Suprapubic skin (tissue), 3 donors: ENCODE data around the gene MATK.

Experiments used
- POLR2A ChIP-seq, 2 donors: fragments of 450-650 bp; IDR thresholded peaks; one replicate each; pipeline ENCODE4 v1.6.1; 2017; ENCODE audit warnings: antibody characterized with exemption in 2 of 2, mild to moderate bottlenecking in 2 of 2, moderate library complexity in 2 of 2
- TF ChIP-seq, protein P1 (sequence below), 2 donors: fragments of 200-600 bp in 1 of 2; fragments of 450-650 bp in 1 of 2; sonication (generic) in 1 of 2; IDR thresholded peaks; one replicate each; pipeline ENCODE4 v1.5.1; 2016 to 2019; ENCODE audit warnings: antibody characterized with exemption in 2 of 2, mild to moderate bottlenecking in 1 of 2, moderate library complexity in 1 of 2

- TF ChIP-seq, protein P1, sequence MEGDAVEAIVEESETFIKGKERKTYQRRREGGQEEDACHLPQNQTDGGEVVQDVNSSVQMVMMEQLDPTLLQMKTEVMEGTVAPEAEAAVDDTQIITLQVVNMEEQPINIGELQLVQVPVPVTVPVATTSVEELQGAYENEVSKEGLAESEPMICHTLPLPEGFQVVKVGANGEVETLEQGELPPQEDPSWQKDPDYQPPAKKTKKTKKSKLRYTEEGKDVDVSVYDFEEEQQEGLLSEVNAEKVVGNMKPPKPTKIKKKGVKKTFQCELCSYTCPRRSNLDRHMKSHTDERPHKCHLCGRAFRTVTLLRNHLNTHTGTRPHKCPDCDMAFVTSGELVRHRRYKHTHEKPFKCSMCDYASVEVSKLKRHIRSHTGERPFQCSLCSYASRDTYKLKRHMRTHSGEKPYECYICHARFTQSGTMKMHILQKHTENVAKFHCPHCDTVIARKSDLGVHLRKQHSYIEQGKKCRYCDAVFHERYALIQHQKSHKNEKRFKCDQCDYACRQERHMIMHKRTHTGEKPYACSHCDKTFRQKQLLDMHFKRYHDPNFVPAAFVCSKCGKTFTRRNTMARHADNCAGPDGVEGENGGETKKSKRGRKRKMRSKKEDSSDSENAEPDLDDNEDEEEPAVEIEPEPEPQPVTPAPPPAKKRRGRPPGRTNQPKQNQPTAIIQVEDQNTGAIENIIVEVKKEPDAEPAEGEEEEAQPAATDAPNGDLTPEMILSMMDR (IDR thresholded peaks at IDR 0.05): no peak
- TF ChIP-seq POLR2A (IDR thresholded peaks at IDR 0.05): no peak
Measured at GRCh38 chr19:3785938-3786824, at the start of gene MATK.
